Occipital lobe (tissue), 2 donors: Measurements from ENCODE around the gene DELE1. TPM values are rescaled to one million over a fixed set of nuclear protein-coding genes. Genes with fewer than 3 reads are reported as not detected.

Experiments
- DNase-seq: peaks from one replicate; lab custom pipeline; 2025; lab: John Stamatoyannopoulos, UW
- total RNA-seq: library from RNA; depleted of rRNA; stranded (reverse); fragments of >200 nt; gene quantifications from one replicate; pipeline ENCODE4 v1.2.3, GENCODE V29; 2014

DELE1 gene, protein sequence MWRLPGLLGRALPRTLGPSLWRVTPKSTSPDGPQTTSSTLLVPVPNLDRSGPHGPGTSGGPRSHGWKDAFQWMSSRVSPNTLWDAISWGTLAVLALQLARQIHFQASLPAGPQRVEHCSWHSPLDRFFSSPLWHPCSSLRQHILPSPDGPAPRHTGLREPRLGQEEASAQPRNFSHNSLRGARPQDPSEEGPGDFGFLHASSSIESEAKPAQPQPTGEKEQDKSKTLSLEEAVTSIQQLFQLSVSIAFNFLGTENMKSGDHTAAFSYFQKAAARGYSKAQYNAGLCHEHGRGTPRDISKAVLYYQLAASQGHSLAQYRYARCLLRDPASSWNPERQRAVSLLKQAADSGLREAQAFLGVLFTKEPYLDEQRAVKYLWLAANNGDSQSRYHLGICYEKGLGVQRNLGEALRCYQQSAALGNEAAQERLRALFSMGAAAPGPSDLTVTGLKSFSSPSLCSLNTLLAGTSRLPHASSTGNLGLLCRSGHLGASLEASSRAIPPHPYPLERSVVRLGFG
- total RNA-seq, result 39.0 TPM

DNA sequence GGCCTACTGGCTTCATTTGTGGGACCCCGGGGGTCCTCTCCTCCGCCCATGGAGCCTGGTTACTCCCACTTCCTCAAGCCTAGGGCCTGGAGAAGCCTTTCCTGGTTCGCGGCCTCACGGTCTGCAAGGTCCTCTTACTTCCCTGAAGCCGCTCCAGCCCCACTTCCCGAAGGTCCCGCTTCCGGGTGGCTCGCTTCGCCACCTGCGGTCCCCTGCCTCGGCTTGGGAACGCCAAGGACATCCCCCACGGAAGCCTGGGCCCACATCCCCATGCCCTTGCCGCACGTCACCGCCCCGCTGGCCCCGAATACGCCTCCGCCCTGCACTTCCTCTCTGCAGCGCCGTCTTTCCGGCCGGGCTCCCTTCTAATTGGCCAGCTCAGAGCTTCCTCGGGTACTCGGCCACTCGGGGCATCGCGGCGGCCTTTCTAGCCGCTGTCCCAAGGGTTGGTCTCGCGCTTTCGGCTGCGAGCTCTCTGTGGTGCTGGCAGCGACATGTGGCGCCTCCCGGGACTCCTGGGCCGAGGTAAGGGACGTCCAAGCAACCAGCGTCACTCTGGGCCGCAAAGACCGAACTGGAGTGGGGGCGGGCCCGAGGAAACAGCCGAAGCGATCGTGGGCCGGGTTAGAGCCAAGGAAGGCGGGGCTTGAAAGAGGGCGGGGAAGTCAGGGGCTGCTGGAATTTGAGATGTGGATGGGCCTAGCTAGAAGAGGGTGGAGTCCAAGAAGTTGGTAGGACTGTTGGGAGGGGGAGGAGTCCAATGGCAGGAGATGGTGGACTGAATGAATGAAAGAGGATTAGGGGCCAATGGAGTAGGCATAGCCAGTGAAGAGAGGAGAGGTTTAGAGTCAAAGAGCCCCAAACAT lies at the start of gene DELE1:
Gene DELE1 (plus strand): TSS at position 424 of the 866 bp plus-strand sequence. CDS start 71 bp downstream, at position 495.
- peak; percentile 95 for DNase-seq

DNA sequence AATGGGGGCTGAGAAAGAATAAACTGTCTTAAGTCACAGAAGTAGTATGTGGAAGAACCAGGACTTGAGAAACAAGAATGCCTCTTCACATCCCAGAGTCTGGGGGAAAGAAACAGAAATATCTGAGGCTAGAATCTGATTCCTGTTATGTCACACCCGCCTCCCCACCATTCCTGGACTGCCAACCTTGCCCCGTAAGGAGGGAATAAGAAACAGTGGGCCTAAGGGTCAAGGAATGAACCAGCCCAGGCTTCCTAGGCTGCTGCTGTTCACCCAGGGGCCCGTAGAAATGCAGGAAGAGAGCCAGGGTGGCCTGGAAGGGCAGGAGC lies 49.8 kb upstream of the DELE1 start:
- no peak for DNase-seq

DNA sequence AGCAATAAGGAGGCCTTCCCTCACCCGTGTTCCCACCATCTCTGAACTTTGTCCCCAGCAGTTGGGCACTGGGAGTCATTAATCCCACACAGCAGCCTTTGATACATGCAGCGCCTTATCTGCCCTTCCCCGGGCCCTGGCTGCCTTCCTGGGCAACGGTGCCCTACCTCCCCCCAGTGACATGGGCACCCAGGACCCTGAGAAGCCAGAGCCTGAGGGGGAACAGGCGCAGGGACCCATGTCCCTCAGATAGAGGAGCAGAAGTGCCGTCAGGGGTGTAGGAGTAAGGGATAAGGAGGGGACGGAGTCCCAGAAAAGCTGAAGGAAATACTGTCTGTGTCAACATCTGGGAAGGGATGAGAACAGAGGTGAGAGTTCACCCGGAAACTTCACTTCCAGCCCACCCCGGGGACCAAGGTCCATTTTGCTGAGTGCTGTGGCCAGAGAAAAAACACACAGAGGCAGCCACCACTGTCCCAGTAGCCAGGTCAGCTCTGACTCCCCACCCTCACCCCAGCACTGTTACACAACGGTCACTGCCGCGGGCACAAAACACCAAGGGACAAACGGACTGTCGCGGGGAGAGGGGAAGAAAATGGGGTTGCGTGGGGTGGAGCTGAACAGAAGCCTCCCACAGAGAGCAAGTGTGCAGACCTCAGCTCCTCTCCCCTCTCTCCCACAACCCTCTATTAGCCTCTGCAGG lies 49.3 kb upstream of the DELE1 start:
- no peak for DNase-seq

DNA sequence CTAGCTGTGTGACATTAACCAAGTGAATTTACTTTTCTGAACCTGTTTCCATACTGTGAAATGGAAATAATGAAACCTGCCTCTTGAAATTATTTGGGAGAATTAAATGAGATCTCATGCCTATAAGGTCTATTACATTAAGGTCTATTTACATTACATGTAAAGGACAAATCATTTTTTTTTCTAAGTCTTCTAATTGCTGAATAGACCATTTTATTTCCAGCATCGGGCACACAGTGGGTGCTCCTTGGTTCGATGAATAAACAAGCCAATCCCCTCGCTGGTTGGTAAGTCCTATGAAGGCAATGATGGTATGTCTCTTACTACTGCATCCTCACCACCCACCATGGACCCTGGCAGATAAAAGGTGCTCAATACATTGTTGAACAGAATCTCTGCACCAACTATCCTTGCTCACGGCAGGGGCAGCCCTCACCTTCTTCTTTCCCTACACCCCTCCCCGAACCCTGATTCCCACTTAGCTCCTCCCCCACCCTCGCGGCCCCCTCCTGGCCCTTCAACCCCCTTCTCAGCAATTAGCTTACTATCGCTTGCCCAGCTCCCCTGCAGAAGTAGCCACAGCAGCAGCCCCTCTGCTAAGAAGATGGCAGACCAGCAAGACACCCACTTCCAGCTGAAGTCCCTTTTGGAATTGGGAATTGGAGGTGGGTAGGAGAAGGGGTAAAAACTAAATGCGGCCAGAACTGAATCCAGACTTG lies 48.5 kb upstream of the DELE1 start:
- no peak for DNase-seq

DNA sequence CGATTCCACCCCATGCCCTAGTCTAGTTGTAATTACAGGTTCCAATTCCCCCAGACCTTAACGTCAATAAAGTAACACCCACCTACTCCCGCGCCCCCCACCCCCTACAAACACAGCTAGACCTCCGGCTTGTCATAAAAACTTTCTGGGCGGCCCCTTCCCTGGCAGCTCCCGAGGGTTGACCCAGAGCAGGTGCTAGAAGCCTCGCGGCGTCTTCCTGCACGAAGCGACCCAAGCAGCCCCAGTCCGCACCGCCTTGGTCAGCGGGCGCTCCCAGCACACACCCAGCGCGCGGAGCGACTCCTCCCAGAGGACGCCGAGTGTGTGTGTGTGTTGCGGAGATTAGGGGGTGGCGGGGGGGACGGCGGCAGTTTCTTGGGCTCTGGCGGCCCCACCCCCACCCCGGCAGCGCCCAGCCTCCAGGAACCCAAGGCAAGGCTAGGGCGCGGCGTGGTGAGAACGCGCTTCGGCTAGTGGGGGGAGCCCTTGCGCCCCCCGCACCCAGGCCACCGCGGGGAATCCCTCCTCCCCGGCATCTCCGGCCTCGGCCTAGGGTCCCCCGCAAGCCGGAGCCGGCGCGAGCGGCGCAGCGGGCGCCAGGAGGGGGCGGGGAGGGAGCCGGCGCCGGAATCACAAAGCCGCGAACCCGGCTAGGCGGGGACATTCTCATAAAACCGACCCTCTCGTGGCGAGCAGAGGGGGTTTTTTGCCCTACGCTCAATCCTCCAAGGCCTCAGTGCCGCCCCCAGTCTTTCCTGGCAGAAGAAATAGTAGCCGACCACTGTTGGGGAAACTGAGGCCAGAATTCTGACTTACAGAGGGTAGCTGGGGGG lies 47.7 kb upstream of the DELE1 start:
- peak; percentile 21 for DNase-seq

DNA sequence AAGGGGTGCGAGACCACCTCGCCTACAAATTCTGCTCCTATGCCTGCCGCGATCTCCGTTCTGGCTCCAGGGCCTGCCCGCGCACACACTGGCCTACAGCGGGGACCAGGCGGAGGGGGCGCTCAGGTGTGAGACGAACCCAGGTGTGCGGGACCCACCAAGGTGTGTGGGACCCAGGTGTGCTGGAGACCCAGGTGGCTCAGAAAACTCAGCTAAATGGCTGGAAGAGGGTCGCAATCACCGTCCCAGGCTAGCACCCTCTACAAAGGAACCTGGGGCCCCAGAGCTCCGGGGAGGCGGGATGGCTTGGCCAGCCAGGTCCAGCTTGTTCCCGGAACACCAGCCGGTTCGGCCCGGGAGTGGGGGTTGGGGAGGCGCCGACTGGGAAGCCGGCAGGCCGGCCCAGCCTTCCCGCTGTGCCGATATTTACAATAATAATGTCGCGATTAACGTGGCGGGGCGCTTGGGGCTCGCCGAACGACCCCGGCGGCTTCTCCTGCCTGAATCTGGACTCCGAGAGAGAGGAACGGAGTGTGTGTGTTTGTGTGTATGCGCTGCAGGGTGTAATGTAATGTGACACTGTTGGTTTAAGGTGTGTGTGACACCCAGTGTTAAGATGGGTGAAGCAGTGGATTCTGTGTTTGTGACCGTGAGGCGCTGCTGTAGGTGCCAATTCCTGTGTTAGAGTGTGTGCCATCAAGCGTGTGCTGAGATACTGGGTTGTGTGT lies 46.9 kb upstream of the DELE1 start:
- DNase-seq, result no peak

DNA sequence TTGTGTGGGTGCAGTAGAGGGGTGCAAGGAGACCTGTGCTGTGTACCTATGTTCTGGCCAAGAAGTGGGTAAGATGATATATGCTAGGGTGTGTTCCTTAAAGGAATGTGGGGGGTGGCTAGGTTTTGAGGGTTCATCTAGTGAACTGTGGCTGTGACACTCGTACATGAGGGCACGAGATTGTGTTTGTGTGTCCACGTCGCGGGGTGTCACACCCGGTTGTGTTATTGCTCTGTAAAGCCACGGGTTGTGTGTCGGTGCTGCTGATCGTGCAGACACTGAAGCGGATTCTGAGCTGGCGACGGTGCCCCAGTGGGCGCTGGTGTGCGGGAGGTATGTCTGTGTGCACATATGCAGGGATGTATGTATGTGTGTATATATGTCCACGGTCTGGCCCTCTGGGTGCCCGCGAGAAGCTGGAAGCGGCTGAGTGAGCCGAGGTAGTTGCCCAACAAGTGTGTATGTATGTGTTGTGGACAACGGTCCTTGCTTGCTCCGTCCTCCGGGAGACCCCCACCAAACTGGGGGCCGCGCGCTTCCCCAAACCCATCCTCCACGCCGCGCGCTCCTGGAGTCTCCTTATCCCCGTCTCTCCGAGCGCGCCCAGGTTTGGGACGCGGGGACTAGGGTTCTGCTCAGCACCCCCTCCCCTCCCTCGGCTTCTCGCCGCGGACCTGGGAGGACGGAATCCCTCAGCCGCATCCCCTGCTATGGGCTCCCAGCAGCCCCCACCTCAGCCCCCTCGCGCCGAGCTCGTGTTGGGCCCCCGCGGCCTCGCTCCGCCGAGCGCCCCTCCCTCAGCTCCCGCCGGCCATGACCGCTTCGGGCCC lies 46.1 kb upstream of the DELE1 start:
- DNase-seq, result no peak

DNA sequence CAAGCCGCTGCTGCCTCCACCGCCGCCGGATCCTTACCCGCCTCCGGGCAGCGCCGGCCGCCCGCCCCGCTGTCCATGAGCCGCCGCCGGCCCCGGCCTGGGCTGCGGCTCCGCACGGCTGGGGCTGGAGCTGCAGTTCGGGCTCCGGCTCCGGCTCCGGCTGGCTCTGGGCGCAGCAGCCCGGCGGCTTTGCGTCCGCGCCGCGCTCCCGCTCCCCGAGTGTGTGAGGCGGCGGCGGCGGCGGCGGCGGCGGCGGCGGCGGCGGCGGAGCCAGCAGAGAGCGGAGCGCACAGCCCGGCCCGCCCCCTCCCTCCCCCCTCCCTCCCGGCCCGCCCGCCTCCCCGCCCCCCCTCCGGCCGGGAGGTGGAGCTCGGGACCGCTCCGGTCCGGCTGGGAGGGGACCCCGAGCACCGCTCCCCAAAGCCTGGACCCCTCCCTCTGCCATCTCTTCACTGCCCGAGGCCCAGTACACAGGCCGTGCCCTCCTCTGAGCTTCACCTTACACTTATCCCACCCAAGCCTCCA lies 45.4 kb upstream of the DELE1 start, which contains the start of gene PCDH1:
Gene PCDH1 (minus strand): TSS at position 225 of the 525 bp plus-strand sequence. CDS start 148 bp downstream, at position 77.
- DNase-seq, result peak; percentile 57

DNA sequence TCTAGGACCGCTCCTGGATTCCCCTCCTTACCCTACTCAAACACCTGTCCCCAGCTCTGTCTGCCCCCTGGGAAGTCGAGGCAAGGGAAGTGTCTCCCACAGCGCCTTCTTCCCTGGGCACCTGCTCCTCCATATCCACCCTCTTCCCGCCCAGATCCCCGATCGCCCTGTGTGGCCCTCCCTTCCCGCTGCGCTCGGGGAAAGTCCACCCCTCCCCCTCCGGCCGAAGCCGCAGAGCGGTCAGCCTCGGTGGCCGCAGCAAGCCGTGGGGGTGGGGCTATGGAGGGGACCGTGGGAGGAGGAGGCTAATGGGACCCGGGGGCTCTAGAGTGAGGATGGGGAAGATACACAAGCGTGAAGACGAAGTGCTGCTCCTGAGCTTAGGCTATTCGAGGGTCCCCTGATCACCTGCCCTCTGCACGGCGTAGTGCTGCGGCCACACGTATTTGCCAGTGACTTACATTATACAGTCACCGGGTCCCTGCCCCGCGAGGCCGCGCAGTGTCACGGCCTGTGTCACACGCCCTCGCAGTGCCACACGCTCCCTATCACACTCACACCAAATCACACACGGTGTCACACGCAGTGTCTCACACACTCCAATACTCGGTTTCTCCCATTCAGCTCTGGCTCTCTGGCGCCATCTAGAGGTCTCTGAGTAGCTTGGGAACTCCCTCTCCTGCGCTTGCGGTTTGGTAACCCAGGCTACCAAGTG lies 44.8 kb upstream of the DELE1 start:
- DNase-seq, result peak; percentile 92

DNA sequence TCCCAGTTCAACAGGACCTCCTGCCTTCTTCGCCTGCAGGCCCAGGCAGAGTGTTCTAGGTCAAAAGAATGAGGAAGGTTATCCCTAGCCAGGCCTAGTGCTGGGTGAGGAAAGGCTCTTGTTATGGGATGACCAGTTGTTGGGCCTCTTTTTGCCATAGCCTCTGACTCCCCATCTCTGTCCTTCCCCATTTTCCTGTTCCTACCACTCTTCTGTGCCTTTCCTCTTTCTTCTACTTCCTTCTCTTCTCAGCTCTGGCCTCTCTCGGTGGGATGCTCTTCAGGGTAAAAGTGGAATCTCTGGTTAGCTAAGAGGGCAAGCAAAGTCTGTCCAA lies 44.3 kb upstream of the DELE1 start:
- no peak for DNase-seq

DNA sequence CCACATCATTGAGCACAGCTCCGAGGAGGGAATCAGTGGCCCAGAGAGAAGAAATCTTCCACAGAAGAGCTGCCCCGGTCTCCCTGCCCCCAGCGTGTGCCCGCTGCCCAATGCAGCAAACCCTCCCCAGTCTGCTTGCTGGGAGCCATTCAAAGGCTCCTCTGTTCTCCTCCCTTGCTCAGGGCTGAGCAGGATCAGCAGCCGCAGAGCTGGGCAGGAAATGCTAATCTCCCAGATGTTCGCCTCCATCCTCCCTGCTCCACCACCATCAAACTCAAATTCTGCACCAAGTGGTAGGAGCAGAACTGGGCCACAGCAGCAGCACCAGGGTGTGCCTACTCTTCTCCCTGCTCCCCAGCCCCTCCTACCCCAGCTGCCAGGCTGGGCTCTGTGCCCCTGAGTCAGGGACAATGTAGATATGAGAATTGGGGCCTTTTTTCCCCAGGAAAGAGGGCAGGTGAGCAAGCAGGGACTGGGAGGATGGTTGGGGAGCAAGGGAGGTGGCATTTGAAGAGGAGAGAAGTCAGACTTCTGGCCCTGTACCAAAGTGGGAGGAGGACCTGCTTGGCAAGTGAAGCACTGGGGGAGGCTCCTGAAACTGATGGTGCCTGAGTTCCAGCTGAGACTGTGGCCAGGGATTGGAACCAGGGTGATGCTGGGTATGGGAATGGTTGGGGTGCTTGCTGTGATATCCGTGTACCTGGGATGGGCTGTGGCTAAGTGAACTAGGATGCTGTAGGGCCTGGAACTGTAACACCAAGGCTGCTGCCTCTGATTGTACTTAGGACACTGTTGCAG lies 43.5 kb upstream of the DELE1 start:
- peak; percentile 64 for DNase-seq

DNA sequence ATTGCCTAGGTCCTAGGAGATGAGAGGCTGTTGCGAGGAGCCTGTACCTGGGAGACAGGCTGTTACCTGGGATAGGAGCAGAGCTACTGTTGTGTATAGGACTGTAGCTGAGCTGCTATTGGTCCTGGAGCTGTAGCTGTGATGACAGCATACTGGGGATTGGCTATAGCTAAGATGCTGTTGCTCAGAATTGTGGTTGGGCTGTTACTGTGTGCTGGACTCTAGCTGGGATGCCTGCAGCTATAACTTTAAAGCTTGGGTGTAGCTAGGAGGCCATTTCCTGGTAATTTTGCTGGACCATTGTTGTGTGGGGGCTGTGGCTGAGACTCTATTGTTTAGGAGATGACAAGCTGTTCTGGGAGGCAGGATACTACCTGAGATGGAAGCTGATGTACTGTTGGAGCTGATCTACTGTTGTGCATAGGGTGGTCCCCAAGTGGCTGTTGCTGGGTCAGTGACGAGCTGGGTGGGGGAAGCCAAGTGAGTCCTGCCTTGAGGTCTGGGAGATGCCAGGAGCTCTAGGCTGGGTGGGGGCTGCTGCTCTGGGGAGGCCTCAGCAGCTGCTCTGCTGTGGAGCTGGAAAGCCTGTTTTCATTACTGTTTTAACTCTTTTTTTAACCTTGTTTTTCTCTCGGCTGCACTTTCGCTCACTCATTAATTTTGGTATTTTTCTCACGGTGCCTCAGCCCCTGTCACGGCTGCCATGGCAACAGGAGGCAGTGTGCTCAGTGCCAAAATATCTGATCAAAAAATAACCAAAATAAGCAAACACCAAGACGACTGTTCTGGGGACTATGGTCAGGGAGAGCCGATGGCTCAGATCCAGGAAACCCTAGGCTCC lies 42.5 kb upstream of the DELE1 start:
- DNase-seq, result no peak

DNA sequence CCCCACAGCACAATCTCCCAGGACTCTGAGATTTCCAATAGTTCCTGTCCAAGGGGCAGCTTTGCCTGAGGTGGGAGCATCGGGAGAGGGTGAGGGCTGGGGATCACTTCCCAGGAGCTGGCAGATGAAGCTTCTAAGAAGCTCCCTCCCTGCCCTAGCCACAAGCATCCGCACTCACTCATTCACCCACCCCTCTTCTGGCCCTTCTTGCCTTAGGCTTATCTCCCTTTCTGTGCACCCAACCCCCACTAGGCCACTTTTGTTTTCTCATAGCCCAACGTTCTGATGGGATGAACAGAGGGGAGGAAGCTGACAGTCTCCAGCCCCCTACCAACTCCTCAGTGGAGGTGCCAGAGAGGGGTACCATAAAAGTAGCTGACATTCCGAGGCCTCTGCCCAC lies 41.8 kb upstream of the DELE1 start:
- DNase-seq, result no peak

DNA sequence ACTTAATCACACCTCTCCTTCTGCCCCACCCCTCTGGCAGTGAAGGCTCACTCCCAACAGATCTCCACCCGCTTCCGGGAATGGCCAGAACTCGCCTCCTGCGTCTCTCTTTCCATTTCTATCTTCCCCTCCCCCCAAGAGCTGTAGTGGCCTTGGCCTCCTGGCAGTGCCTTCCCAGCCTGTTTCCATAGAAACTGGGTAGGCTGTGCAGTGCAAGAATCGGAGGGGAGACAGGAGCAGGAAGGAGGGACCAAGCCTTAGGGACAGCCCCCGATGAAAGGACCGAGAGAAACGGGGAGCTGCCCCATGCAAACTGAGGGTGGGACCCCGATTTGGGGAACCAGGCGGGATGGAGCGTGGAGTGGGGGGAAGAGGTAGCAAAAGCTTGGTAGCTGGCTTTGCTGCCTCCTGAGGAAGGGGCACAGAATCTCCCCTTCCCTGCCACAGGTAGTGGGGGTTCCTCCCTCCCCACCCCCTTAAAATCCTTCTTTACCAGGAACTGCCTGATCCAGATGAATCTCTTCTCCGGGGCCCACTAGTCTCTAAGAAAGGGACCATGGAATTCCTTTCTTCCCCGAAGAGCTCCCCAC lies 41.0 kb upstream of the DELE1 start:
- peak; percentile 75 for DNase-seq

DNA sequence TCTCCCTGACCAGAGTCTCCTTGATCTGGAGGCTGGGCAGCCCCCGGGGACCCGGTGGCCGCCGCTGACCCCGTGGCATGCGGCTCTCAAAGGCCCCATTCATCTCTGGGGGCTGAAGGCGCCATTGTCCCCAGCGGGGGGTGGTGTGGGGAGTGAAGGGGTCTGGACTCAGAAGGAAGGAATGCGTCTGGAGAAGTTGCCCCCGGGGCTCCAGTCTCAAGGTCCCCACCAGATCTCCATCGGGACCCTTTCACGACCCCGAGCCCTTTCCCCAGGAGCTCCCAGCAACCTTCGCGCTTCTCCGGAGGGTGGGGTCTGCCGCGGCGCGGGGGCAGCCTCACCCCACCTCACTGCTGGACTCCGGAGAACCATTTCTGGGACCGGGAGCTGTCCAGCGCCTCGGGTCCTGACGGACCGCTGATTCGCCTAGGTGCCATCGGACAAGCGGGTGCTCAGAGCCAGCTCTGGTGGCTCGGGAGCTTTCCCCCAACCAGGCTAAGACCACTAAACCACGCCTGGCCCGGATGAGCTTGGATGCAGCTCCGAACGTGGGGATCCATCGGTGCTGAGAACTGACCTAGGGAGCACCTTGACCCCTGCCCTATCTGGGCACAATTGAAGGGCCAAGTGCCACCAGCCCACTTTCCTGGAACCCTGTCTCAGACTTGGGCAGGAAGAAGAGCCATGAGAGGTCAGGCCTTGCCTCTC lies 40.3 kb upstream of the DELE1 start:
- DNase-seq, result peak; percentile 43
